Midbrain (tissue), 1 donor: Measurements from ENCODE around the gene ANO9.

Source experiments
- DNase-seq: peaks from one replicate; lab custom pipeline; 2025; lab: John Stamatoyannopoulos, UW

The ANO9 gene

GRCh38 chr11:369336-370018 lies 72.3 kb downstream of the ANO9 start, which contains the start of gene B4GALNT4:
Gene B4GALNT4, plus strand, starts transcription at chr11:369499. Its CDS starts 305 bp downstream, at chr11:369804.
- peak; percentile 80 for DNase-seq

DNA sequence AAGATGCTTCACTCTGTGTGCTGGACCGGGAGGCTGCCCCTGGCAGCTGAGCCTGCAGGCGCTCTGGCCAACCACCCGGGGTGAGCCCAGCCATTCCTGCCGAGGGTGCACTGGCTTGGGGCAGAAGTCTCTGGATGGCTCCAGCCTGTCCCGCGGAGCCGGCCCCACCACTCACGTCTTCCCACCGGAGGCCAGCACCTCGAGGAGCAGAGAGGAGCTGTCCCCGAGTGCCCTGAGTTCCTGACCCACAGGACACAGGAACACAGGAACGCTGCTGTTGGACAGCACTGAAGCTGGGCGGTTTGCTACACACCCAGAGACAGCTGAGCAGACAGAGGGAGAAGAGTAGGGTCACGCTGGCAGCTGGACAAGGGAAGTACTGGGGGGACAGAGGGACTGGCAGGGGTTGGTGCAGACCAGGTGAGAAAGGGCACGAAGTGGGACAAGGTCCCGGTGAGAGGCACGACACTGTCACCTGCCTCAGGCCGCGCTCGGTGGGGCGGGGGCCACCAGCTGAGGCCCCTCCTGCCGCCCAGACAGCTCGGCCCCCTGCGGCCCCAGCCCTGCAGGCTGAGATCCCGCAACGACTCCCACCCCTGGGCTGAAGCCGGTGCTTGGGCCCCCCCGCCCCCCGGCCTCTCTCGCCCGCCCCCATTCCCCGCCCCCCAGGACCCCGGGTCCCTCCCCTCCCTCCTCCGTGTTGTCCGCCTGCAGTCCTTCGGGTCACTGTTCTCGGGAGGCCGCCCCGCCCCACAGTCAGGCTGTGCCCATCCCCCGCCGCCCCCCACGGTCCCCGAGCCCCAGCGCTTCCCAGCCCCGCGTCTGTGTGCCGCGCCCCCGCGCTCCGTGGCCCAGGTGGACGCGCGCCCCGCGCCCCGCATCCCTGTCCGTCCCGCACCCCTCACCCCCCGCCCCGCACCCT lies 73.1 kb downstream of the ANO9 start:
- no peak for DNase-seq

GRCh38 chr11:367956-368413 lies 73.8 kb downstream of the ANO9 start:
- no peak for DNase-seq
